ENCODE measurements around the gene EMILIN3.

EMILIN3 gene

GRCh38 chr20:41365777-41366545 lies 657 bp downstream of the EMILIN3 start:
- no peaks in the 10 kb centered on the region for H3K36me3 ChIP-seq (ENCODE audit: control insufficient read depth in 5 of 5, insufficient read depth in 5 of 5, low read length in 5 of 5)
- H3K4me3 ChIP-seq (ENCODE audit: low read depth in 1 of 5, low read length in 5 of 5): peak overlapping the region in 4 of 5 donors; percentile 17 to 28 (median 23)
- no peak overlapping the region for H3K9ac ChIP-seq (ENCODE audit: low read length in 5 of 5)
- peaks cover 0 to 2% (median 1%) of the 10 kb centered on the region in 5 donors for H3K9me3 ChIP-seq (ENCODE audit: control insufficient read depth in 5 of 5, low read length in 5 of 5)
- H3K27ac ChIP-seq (ENCODE audit: low read depth, low read length): no peak overlapping the region
- peaks cover 0 to 12% (median 7%) of the 10 kb centered on the region in 5 donors for H3K4me1 ChIP-seq (ENCODE audit: control insufficient read depth in 5 of 5, insufficient read depth in 5 of 5, low read length in 5 of 5)
- peaks cover 25 to 44% (median 36%) of the 10 kb centered on the region in 5 donors for H3K27me3 ChIP-seq (ENCODE audit: control insufficient read depth in 5 of 5, insufficient read depth in 4 of 5, low read length in 5 of 5)

DNA sequence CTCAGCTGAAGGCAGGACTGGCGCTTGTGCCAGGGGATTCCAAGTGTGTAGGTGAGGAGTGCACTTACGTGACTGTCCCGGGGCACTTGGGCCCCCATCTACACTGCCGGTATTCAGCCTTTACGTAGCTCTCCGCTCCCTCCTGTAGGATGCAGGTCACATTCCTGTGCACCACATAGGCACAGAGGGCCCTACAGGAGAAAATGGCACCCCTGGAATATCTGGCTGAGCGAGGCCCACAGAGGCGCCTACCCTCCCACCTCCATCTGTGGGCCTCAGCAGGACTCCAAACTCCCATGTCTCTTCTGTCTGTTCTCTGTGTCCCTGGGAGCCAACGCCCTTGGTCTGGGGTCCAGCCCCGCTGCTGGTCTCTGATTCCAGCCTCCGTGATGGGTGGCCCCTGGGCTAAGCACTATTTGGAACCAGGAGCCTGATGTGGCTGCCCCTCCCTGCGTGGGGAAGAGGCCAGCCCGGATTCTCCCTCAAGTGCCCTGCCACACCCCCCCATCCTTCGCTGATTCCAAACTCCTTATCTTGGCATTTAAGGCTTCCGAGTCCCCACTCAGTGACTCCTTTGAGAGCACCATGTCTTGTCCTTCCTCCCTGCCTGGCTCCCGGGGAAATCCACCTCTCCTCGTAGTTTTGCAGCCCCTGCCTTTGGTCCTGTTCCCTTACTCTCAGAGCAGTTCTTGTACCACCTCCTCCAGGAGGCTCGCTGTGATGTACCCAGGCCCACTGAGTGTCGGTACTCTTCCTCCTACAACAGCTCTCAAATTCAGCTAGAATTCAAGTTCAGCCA lies 1.5 kb downstream of the EMILIN3 start:
- Histone ChIP-seq H3K9ac (ENCODE audit: low read length in 5 of 5) (no peak overlapping the region), H3K36me3 (ENCODE audit: control insufficient read depth in 5 of 5, insufficient read depth in 5 of 5, low read length in 5 of 5) (no peaks in the 10 kb centered on the region), H3K27me3 (ENCODE audit: control insufficient read depth in 5 of 5, insufficient read depth in 4 of 5, low read length in 5 of 5) (peaks cover 25 to 44% (median 36%) of the 10 kb centered on the region in 5 donors), H3K9me3 (ENCODE audit: control insufficient read depth in 5 of 5, low read length in 5 of 5) (no peaks in the 10 kb centered on the region), H3K27ac (ENCODE audit: low read depth, low read length) (no peak overlapping the region), H3K4me1 (ENCODE audit: control insufficient read depth in 5 of 5, insufficient read depth in 5 of 5, low read length in 5 of 5) (peaks cover 0 to 12% (median 7%) of the 10 kb centered on the region in 5 donors), H3K4me3 (ENCODE audit: low read depth in 1 of 5, low read length in 5 of 5) (peak overlapping the region in 1 of 5 donors; percentile 28)

DNA sequence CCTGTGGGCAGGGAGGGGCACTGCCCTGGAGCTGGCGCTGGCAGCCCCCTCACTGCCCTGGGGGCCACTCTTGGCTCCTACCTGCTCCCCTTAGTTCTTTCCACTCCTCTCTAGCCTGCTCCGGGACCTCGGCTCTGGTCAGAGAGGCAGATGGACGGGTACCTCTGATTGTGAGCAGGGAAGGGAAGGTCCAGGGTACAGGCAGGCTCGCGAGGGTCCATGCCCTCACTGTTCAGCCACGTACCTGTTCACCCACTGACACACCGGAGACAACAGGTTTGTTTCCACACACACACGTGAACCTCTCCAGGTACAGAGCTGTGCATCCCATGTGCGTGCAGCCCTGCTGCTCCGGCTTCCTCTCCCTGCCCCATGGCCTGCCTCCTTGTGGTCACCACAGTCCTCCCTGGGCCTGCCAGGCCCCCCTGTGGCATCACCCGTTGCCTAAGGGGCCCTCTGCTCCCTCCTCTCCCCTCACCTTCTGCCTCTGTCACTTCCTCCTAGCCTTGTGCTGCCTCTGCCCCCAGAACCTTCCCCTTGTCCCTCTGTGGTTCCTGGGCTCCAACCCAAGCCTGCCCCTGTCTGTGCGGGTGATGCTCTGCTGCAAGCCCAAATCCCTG lies 2.3 kb downstream of the EMILIN3 start:
- H3K9ac ChIP-seq (ENCODE audit: low read length in 5 of 5): no peak overlapping the region
- H3K27ac ChIP-seq (ENCODE audit: low read depth, low read length): no peak overlapping the region
- no peaks in the 10 kb centered on the region for H3K9me3 ChIP-seq (ENCODE audit: control insufficient read depth in 5 of 5, low read length in 5 of 5)
- H3K36me3 ChIP-seq (ENCODE audit: control insufficient read depth in 5 of 5, insufficient read depth in 5 of 5, low read length in 5 of 5): peaks cover 0 to 6% (median 5%) of the 10 kb centered on the region in 5 donors
- peaks cover 0 to 12% (median 7%) of the 10 kb centered on the region in 5 donors for H3K4me1 ChIP-seq (ENCODE audit: control insufficient read depth in 5 of 5, insufficient read depth in 5 of 5, low read length in 5 of 5)
- H3K4me3 ChIP-seq (ENCODE audit: low read depth in 1 of 5, low read length in 5 of 5): no peak overlapping the region
- peaks cover 25 to 42% (median 36%) of the 10 kb centered on the region in 5 donors for H3K27me3 ChIP-seq (ENCODE audit: control insufficient read depth in 5 of 5, insufficient read depth in 4 of 5, low read length in 5 of 5)

DNA sequence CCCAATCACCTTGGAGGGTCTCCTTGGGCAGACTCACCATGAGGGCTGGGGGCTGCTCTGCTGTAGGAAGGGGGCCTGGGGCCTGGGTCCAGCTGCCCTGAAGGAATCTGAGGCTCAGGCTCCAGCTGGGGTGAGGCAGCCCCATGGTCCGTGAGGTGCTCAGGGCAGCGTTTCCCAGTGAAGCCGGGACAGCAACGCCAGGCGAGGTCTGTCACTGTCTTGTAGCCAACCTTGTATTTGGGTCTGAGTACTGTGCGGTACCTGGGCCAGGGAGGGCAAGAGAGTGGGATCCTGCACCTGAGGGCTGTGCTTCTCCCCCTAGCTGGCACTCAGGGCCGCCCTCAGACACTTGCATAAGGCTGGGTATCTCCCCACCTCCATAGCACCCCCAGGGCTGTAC lies 3.0 kb downstream of the EMILIN3 start:
- H3K4me3 ChIP-seq (ENCODE audit: low read depth in 1 of 5, low read length in 5 of 5): no peak overlapping the region
- peaks cover 0 to 12% (median 7%) of the 10 kb centered on the region in 5 donors for H3K4me1 ChIP-seq (ENCODE audit: control insufficient read depth in 5 of 5, insufficient read depth in 5 of 5, low read length in 5 of 5)
- H3K9me3 ChIP-seq (ENCODE audit: control insufficient read depth in 5 of 5, low read length in 5 of 5): no peaks in the 10 kb centered on the region
- H3K27ac ChIP-seq (ENCODE audit: low read depth, low read length): no peak overlapping the region
- peaks cover 0 to 10% (median 9%) of the 10 kb centered on the region in 5 donors for H3K36me3 ChIP-seq (ENCODE audit: control insufficient read depth in 5 of 5, insufficient read depth in 5 of 5, low read length in 5 of 5)
- H3K27me3 ChIP-seq (ENCODE audit: control insufficient read depth in 5 of 5, insufficient read depth in 4 of 5, low read length in 5 of 5): peaks cover 25 to 40% (median 33%) of the 10 kb centered on the region in 5 donors
- H3K9ac ChIP-seq (ENCODE audit: low read length in 5 of 5): no peak overlapping the region

GRCh38 chr20:41362748-41363140 lies 3.9 kb downstream of the EMILIN3 start:
- Histone ChIP-seq H3K27me3 (ENCODE audit: control insufficient read depth in 5 of 5, insufficient read depth in 4 of 5, low read length in 5 of 5) (peaks cover 25 to 36% (median 29%) of the 10 kb centered on the region in 5 donors), H3K9ac (ENCODE audit: low read length in 5 of 5) (no peak overlapping the region), H3K27ac (ENCODE audit: low read depth, low read length) (no peak overlapping the region), H3K36me3 (ENCODE audit: control insufficient read depth in 5 of 5, insufficient read depth in 5 of 5, low read length in 5 of 5) (peaks cover 0 to 19% (median 17%) of the 10 kb centered on the region in 5 donors), H3K9me3 (ENCODE audit: control insufficient read depth in 5 of 5, low read length in 5 of 5) (no peaks in the 10 kb centered on the region), H3K4me3 (ENCODE audit: low read depth in 1 of 5, low read length in 5 of 5) (no peak overlapping the region), H3K4me1 (ENCODE audit: control insufficient read depth in 5 of 5, insufficient read depth in 5 of 5, low read length in 5 of 5) (peaks cover 0 to 12% (median 7%) of the 10 kb centered on the region in 5 donors)

- H3K4me1 ChIP-seq (ENCODE audit: control insufficient read depth in 5 of 5, insufficient read depth in 5 of 5, low read length in 5 of 5): peaks cover 0 to 12% (median 7%) of the 10 kb centered on the region in 5 donors
Observed at GRCh38 chr20:41361757-41362747, 4.6 kb downstream of the EMILIN3 start.

GRCh38 chr20:41360831-41361756 lies 5.5 kb downstream of the EMILIN3 start:
- no peak overlapping the region for H3K4me3 ChIP-seq (ENCODE audit: low read depth in 1 of 5, low read length in 5 of 5)
- peaks cover 0 to 7% (median 6%) of the 10 kb centered on the region in 5 donors for H3K4me1 ChIP-seq (ENCODE audit: control insufficient read depth in 5 of 5, insufficient read depth in 5 of 5, low read length in 5 of 5)
- peaks cover 0 to 35% (median 33%) of the 10 kb centered on the region in 5 donors for H3K36me3 ChIP-seq (ENCODE audit: control insufficient read depth in 5 of 5, insufficient read depth in 5 of 5, low read length in 5 of 5)
- peaks cover 17 to 26% (median 19%) of the 10 kb centered on the region in 5 donors for H3K27me3 ChIP-seq (ENCODE audit: control insufficient read depth in 5 of 5, insufficient read depth in 4 of 5, low read length in 5 of 5)
- no peaks in the 10 kb centered on the region for H3K9me3 ChIP-seq (ENCODE audit: control insufficient read depth in 5 of 5, low read length in 5 of 5)
- no peak overlapping the region for H3K9ac ChIP-seq (ENCODE audit: low read length in 5 of 5)
- no peak overlapping the region for H3K27ac ChIP-seq (ENCODE audit: low read depth, low read length)

More at GRCh38 chr20:41361757-41362747, 4.6 kb downstream of the EMILIN3 start:
- H3K9me3 ChIP-seq (ENCODE audit: control insufficient read depth in 5 of 5, low read length in 5 of 5): no peaks in the 10 kb centered on the region
- H3K4me3 ChIP-seq (ENCODE audit: low read depth in 1 of 5, low read length in 5 of 5): no peak overlapping the region
- no peak overlapping the region for H3K9ac ChIP-seq (ENCODE audit: low read length in 5 of 5)
- H3K36me3 ChIP-seq (ENCODE audit: control insufficient read depth in 5 of 5, insufficient read depth in 5 of 5, low read length in 5 of 5): peaks cover 0 to 26% (median 24%) of the 10 kb centered on the region in 5 donors
- H3K27ac ChIP-seq (ENCODE audit: low read depth, low read length): no peak overlapping the region
- peaks cover 22 to 29% (median 23%) of the 10 kb centered on the region in 5 donors for H3K27me3 ChIP-seq (ENCODE audit: control insufficient read depth in 5 of 5, insufficient read depth in 4 of 5, low read length in 5 of 5)

GRCh38 chr20:41359541-41360011 lies 7.0 kb downstream of the EMILIN3 start:
- no peak overlapping the region for H3K4me3 ChIP-seq (ENCODE audit: low read depth in 1 of 5, low read length in 5 of 5)
- peaks cover 0 to 46% (median 42%) of the 10 kb centered on the region in 5 donors for H3K36me3 ChIP-seq (ENCODE audit: control insufficient read depth in 5 of 5, insufficient read depth in 5 of 5, low read length in 5 of 5)
- no peaks in the 10 kb centered on the region for H3K4me1 ChIP-seq (ENCODE audit: control insufficient read depth in 5 of 5, insufficient read depth in 5 of 5, low read length in 5 of 5)
- no peak overlapping the region for H3K9ac ChIP-seq (ENCODE audit: low read length in 5 of 5)
- no peak overlapping the region for H3K27ac ChIP-seq (ENCODE audit: low read depth, low read length)
- no peaks in the 10 kb centered on the region for H3K9me3 ChIP-seq (ENCODE audit: control insufficient read depth in 5 of 5, low read length in 5 of 5)
- H3K27me3 ChIP-seq (ENCODE audit: control insufficient read depth in 5 of 5, insufficient read depth in 4 of 5, low read length in 5 of 5): peaks cover 2 to 11% (median 4%) of the 10 kb centered on the region in 5 donors

Data from subcutaneous abdominal adipose tissue (tissue), 5 donors.